ENCODE measurements around the gene HOXB6. TPM values are rescaled to one million over a fixed set of nuclear protein-coding genes. Genes with fewer than 3 reads are reported as not detected.

The HOXB6 gene
- total RNA-seq, 6 donors from 2014 or later, result 1.1 to 11.3 (median 7.0) TPM

GRCh38 chr17:48562934-48563333 is 41.9 kb downstream of the HOXB6 start:
- no peak for TF ChIP-seq EP300 (IDR thresholded peaks at IDR 0.05)
- TF ChIP-seq CTCF (IDR thresholded peaks at IDR 0.05), result no peak
- TF ChIP-seq POLR2A (IDR thresholded peaks at IDR 0.05), result no peak
- TF ChIP-seq POLR2AphosphoS5 (IDR thresholded peaks at IDR 0.05), result no peak
- ATAC-seq (ENCODE audit: low FRiP score in 2 of 2) (no peak), DNase-seq (no peak)
- Histone ChIP-seq H3K36me3 (no peaks in the 10 kb centered on the region), H3K9me3 (no peaks in the 10 kb centered on the region), H3K4me3 (no peak overlapping the region), H3K27ac (peak overlapping the region in 3 of 4 donors; percentile 22 to 83 (median 69)), H3K4me1 (peaks cover 9 to 15% (median 12%) of the 10 kb centered on the region in 4 donors), H3K27me3 (peaks cover 0 to 15% (median 4%) of the 10 kb centered on the region in 4 donors)
- WGBS, 2 donors, result 42 to 47% methylated on average over 5 of the region's 5 CpGs

GRCh38 chr17:48561884-48562810 is 42.6 kb downstream of the HOXB6 start:
- DNase-seq (no peak), ATAC-seq (ENCODE audit: low FRiP score in 2 of 2) (no peak)
- Histone ChIP-seq H3K27ac (peak overlapping the region in 1 of 4 donors; percentile 48), H3K9me3 (no peaks in the 10 kb centered on the region), H3K4me1 (peaks cover 6 to 10% (median 9%) of the 10 kb centered on the region in 4 donors), H3K36me3 (no peaks in the 10 kb centered on the region), H3K4me3 (no peak overlapping the region), H3K27me3 (peaks cover 0 to 15% (median 4%) of the 10 kb centered on the region in 4 donors)
- 60 to 67% methylated on average over 15 of the region's 15 CpGs for WGBS, 2 donors
- TF ChIP-seq POLR2A (IDR thresholded peaks at IDR 0.05), result no peak
- peak in 1 of 6 experiments; percentile 18 for TF ChIP-seq CTCF (IDR thresholded peaks at IDR 0.05)

GRCh38 chr17:48559840-48560817 is 44.7 kb downstream of the HOXB6 start:
- H3K4me1 ChIP-seq, result peaks cover 9 to 14% (median 10%) of the 10 kb centered on the region in 4 donors
- ATAC-seq (ENCODE audit: low FRiP score in 2 of 2) (no peak), DNase-seq (no peak)
- H3K27me3 ChIP-seq, result peaks cover 0 to 20% (median 8%) of the 10 kb centered on the region in 4 donors
- no peak overlapping the region for H3K4me3 ChIP-seq
- TF ChIP-seq CTCF (IDR thresholded peaks at IDR 0.05), result no peak
- no peak for TF ChIP-seq EP300 (IDR thresholded peaks at IDR 0.05)
- peak in 1 of 2 donors; percentile 33 for TF ChIP-seq POLR2AphosphoS5 (IDR thresholded peaks at IDR 0.05)
- no peak for TF ChIP-seq POLR2A (IDR thresholded peaks at IDR 0.05)
- no peaks in the 10 kb centered on the region for H3K9me3 ChIP-seq
- H3K36me3 ChIP-seq, result no peaks in the 10 kb centered on the region
- 46 to 59% methylated on average over 14 of the region's 14 CpGs for WGBS, 2 donors
- H3K27ac ChIP-seq, result peak overlapping the region; percentile 43 to 82 (median 65)

- H3K4me1 ChIP-seq, result peaks cover 6 to 11% (median 9%) of the 10 kb centered on the region in 4 donors
- TF ChIP-seq POLR2A (IDR thresholded peaks at IDR 0.05) (no peak), CTCF (IDR thresholded peaks at IDR 0.05) (no peak), EP300 (IDR thresholded peaks at IDR 0.05) (no peak), POLR2AphosphoS5 (IDR thresholded peaks at IDR 0.05) (no peak)
- WGBS, 2 donors, result 56 to 61% methylated on average over 16 of the region's 16 CpGs
- peak overlapping the region in 1 of 4 donors; percentile 29 for H3K4me3 ChIP-seq
- no peak for DNase-seq
- H3K27me3 ChIP-seq, result peaks cover 0 to 25% (median 13%) of the 10 kb centered on the region in 4 donors
- no peaks in the 10 kb centered on the region for H3K9me3 ChIP-seq
- ATAC-seq (ENCODE audit: low FRiP score in 2 of 2), result no peak
- H3K36me3 ChIP-seq, result no peaks in the 10 kb centered on the region
- H3K27ac ChIP-seq, result peak overlapping the region; percentile 60 to 82 (median 68)
Observed at GRCh38 chr17:48559122-48559839, 45.5 kb downstream of the HOXB6 start.

Measured in upper lobe of left lung (tissue), 6 donors.